HL-60 (cell line): ENCODE results near the gene TENM3.

ENCODE experiments used
- GABPA ChIP-seq: IDR thresholded peaks from 2 replicates; pipeline ENCODE4 v1.6.1; 2012; ENCODE audit warnings: low read depth
- POLR2AphosphoS5 ChIP-seq: IDR thresholded peaks from 2 replicates; pipeline ENCODE4 v1.6.1; 2012; ENCODE audit warnings: low read depth
- SPI1 ChIP-seq: IDR thresholded peaks from 2 replicates; pipeline ENCODE4 v1.6.1; 2012; ENCODE audit warnings: low read depth, mild to moderate bottlenecking, borderline replicate concordance
- TF ChIP-seq, protein P1 (sequence below): IDR thresholded peaks from one replicate; pipeline ENCODE4 v1.5.1; 2011; ENCODE audit warnings: low read length, control low read depth, inconsistent platforms; ENCODE audit not compliant: insufficient read depth
- TF ChIP-seq, protein P2 (sequence below): IDR thresholded peaks from 2 replicates; pipeline ENCODE4 v1.6.1; 2012; ENCODE audit warnings: low read depth; ENCODE audit not compliant: insufficient replicate concordance

DNA sequence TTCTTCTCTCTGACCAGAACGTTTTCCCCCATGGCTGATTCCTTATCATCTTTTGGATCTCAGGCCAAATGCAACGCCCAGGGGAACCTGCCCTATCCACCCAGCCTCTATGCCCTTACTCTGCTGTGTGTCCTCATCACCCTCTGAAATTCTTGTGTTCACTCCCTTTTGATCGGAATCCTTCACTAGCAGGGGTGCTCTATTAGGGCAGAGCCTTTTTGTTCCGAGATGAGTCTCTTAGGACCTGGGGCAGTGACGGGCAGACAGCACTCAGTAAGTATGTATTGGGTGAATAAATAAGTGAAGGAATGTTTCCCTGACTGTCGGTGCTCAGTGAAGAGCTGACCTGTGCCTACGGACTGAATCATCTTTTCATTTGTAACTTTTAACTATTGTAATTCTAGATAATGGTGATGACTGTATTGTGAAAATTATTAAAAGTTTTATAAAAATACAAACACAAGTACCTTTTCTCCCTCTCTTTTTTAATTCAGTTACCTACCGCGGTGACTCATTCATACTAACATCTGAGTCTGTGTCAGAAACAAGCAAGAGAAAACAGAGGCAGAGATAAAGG, 4.8 kb upstream of the TENM3 start:
- TF ChIP-seq POLR2AphosphoS5 (no peak), SPI1 (no peak), GABPA (no peak)
- TF ChIP-seq, protein P1, sequence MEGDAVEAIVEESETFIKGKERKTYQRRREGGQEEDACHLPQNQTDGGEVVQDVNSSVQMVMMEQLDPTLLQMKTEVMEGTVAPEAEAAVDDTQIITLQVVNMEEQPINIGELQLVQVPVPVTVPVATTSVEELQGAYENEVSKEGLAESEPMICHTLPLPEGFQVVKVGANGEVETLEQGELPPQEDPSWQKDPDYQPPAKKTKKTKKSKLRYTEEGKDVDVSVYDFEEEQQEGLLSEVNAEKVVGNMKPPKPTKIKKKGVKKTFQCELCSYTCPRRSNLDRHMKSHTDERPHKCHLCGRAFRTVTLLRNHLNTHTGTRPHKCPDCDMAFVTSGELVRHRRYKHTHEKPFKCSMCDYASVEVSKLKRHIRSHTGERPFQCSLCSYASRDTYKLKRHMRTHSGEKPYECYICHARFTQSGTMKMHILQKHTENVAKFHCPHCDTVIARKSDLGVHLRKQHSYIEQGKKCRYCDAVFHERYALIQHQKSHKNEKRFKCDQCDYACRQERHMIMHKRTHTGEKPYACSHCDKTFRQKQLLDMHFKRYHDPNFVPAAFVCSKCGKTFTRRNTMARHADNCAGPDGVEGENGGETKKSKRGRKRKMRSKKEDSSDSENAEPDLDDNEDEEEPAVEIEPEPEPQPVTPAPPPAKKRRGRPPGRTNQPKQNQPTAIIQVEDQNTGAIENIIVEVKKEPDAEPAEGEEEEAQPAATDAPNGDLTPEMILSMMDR = no peak
- TF ChIP-seq, protein P2, sequence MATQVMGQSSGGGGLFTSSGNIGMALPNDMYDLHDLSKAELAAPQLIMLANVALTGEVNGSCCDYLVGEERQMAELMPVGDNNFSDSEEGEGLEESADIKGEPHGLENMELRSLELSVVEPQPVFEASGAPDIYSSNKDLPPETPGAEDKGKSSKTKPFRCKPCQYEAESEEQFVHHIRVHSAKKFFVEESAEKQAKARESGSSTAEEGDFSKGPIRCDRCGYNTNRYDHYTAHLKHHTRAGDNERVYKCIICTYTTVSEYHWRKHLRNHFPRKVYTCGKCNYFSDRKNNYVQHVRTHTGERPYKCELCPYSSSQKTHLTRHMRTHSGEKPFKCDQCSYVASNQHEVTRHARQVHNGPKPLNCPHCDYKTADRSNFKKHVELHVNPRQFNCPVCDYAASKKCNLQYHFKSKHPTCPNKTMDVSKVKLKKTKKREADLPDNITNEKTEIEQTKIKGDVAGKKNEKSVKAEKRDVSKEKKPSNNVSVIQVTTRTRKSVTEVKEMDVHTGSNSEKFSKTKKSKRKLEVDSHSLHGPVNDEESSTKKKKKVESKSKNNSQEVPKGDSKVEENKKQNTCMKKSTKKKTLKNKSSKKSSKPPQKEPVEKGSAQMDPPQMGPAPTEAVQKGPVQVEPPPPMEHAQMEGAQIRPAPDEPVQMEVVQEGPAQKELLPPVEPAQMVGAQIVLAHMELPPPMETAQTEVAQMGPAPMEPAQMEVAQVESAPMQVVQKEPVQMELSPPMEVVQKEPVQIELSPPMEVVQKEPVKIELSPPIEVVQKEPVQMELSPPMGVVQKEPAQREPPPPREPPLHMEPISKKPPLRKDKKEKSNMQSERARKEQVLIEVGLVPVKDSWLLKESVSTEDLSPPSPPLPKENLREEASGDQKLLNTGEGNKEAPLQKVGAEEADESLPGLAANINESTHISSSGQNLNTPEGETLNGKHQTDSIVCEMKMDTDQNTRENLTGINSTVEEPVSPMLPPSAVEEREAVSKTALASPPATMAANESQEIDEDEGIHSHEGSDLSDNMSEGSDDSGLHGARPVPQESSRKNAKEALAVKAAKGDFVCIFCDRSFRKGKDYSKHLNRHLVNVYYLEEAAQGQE = no peak
